IPS-NIHi7 (cell line): ENCODE results near the gene GIPC1.

ENCODE experiments used
- DNase-seq: peaks from one replicate; pipeline ENCODE4 v3.0.0; 2012; ENCODE audit warnings: mixed read lengths; ENCODE audit errors: extremely low spot score

GIPC1 gene

DNA sequence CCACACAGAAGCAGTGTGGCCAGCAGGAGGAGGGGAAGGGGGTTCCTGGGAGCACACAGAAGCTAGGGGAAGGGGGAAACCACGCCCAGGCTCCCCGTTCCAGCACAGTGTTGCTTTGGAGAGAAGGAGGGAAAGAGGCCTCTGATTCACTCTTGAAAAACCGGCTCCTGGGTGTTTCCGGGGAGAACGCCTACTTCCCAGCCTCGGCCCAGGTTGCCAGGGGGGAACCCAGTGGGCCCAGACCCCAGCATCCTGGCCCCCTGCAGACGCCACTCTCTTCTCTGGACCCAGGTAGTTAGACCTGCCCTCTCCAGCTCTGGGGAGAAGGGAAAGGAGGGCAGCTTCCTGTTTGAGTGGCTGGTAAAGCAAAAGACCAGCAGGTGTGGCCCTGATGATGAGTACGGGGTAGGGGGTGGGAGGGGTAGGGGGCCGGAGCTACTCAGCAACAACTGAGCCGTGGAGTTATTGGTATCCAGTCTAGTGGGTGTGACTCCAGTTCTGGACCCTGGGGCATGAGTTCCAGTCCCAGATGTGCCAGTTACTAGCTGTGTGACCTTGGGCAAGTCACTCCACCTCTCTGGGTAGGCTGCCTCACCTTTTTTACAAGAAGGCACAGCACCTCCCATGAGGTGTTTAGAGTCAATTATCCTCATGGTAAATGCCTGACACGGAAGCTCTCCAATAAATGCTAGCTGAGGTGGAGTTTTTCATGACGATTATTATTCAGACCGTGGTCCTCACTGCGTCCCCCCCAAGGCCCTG, 836 bp downstream of the GIPC1 start:
- no peak for DNase-seq

DNA sequence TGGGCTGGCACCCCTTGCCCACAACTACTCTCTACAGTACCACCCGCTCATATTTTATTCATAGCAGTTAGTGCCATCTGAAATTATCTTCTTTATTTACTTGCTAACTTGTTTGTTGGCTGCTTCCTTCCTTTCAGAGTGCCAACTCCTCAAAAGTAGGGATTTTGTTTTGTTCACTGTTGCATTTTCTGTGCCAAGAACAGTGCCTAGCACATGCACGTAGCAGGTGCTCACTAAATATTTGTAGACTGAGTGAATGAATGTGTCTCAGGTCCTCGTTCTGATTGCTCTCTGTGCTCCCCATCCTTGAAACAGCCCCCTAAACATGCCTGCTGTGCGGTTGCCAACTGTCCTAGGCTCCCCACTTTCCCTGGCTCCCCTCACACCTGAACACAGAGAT, 1.5 kb downstream of the GIPC1 start:
- DNase-seq = no peak

DNA sequence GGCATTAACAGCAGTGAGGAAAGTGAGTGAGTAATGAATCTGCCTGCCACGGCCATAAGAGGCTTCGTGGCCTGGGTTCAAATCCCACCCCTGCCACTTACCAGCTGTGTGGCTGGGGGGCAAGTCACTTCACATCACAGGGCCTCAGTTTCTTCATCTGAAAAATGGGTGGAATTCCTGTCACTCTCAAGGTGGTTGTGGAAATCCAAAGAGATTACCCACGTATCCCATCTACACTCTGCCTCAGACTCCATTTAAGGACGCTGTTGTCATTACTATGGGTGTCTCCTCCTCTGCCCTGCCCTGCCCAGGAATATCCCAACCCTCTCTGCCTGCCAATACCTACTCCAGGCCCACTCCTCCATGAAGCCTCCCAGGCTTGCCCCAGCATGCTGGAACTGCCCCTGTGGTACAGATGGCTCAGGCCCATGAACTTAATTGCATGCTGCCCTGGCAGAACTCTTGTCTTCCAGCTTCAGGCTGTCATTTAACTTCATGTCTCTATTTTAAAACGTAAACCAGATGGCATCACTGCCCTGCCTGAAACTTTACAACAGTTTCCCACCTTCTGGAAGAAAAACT, 3.1 kb downstream of the GIPC1 start:
- DNase-seq = no peak

DNA sequence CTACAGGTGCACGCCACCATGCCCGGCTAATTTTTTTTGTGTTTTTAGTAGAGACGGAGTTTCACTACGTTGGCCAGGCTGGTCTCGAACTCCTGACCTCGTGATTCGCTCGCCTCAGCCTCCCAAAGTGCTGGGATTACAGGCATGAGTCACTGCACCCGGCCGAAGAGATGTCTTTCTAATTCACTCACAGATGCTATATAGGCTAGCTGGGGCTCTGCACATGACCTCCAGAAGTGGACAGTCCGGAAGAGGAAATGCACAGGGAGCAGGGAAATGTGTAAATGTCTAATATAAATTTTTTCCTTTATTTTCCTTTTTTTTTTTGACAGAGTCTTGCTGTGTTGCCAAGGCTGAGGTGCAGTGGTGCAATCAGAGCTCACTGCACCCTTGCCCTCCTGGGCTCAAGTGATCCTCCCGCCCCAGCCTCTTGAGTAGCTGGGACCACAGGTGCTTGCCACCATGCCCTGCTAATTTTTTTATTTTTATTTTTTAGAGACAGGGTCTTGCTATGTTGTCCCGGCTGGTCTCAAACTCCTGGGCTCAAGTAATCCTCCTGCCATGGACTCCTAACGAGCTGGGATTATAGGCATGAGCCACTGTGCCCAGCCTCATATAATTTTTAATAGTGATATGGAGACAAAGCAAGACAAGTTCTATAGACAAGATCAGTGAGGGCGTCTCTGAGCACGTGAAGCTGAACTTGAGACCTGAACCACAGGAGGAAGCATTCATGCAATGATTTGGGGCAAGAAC, 8.4 kb downstream of the GIPC1 start:
- no peak for DNase-seq

DNA sequence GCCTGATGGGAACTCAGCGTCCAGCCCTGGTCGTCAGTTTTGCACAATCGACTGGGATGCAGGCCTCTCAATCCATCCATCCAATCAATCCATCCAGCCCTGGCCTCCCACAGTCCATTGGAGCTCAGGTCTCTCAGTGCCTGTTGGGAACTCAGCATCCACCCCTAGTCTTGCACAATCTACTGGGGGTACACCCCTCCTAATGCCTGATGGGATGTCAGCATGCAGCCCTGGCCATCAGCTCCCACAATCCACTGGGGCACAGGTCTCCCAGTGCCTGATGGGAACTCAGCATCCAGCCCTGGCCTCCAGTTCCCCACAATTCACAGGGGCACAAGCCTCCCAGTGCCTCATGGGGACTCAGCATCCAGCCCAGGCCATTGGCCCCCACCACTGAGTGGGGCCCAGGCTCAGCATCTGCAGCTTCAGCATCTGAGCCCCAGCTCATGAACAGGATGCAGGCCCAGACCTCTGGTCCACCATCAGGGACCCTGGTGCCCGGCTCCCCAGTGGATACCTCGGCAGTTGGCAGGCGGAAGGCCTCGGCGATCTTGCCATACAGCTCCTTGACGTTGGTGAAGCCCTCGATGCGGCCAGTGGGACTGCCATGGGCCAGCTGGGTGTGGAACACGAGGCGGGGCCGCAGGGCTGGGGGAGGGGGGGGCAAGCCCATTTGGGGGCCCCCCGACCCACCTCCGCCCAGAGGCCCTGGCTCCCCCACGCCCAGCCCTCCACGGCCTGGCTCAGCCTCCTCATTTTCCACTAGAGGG, 13.6 kb downstream of the GIPC1 start:
- no peak for DNase-seq

DNA sequence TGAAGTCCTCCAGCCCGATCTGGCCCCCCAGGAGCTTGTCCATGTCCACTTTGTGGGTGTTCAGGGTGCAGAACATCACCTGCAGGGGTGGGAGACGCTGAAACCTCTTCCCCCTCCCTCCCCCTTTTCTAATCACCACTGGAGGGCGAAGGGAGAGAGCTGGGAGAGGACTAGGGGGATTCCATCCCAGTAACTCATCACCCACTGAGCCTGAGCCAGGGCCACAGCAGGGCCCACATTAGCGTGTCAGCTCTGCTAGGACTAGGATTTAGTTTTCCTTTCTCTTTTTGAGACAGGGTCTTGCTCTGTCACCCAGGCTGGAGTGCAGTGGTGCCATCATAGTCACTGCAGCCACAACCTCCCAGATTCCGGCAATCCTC, 15.2 kb downstream of the GIPC1 start:
- DNase-seq = no peak

DNA sequence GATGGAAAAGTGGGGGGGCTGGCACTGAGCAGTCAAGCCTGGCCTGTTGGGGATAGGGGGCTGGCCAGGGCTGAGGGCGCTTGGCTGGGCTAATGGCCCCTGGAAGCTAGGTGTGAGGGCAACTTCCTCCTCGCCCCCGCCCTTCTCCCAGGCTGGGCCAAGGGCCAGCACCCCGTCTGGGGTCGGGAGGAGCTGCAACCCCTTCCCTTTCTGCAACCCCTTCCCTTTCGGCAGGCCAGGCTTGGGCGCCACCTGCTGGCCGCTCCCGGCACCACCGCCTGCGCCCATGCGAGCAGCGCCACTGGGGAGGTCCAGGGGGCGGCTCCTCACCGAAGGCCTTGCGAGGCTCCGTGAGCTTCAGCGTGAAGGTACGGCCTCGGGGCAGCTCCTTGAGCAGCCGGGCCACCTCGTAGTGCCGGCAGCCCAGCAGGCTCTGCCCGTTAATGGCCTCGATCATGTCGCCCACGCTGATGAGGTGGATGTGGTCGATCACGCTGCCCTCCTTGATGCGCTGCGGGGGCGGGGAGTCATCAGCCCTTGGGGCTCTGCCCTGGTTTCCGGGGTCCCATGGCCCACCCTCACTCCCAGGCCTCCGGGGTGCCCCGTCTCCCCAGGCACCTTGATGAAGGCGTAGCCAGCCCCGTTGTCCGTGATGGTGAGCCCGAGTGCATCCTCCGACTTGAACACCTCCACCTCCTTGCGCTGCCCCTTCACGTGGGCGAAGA, 15.8 kb downstream of the GIPC1 start:
- peak; percentile 94 for DNase-seq

DNA sequence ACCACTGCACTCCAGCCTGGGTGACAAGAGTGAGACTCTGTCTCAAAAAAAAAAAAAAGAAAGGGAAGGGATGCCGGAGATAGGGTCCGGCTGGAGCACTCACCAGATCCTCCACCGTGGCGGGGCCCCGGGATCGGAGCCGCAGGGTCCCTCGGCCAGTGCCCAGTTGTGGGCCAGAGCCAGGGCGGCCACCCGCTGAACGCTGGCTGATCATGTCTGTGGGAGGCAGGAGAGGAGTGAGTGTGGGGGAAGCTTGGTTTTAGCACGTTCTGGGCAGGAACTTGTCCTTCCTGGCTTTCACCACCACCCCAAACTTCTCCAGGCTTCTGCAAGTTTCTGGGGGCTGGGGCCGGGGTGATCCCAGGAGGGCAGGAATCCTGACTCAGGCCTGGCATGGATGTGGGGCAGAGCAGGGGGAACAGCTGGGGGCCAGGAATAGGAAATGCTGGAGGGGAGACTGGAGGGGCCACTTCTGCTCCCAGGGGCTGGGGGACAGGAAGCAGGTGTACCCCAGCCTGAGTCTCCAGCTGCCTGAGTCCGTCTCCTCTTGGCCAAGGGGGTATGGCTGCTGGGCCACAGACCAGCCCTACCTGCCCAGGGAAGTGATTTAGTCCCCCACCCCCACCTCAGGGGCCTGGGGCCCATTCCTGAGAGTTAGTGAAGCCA, 16.5 kb downstream of the GIPC1 start:
- DNase-seq = no peak

DNA sequence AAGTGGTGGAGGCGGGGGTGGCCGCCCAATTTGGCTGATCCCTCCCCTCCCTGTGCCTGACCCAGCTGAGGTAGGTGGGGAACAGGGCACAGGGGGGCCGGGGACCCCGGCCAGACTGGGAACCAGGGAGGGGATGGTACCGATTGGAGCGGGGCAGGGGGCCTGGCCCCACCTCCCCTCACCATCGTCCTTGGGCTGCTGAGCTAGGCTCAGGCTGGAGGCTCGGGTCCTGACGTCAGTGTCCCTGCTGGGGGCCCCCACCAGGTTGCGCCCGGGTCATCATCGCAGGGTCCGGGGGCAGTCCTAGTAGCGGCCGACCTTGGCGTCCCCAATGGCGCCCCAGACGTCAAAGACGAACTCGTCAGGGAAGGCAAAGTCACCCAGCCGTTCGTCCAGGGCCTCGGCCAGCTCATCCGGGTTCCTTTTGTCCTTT, 17.8 kb downstream of the GIPC1 start:
- DNase-seq = no peak

DNA sequence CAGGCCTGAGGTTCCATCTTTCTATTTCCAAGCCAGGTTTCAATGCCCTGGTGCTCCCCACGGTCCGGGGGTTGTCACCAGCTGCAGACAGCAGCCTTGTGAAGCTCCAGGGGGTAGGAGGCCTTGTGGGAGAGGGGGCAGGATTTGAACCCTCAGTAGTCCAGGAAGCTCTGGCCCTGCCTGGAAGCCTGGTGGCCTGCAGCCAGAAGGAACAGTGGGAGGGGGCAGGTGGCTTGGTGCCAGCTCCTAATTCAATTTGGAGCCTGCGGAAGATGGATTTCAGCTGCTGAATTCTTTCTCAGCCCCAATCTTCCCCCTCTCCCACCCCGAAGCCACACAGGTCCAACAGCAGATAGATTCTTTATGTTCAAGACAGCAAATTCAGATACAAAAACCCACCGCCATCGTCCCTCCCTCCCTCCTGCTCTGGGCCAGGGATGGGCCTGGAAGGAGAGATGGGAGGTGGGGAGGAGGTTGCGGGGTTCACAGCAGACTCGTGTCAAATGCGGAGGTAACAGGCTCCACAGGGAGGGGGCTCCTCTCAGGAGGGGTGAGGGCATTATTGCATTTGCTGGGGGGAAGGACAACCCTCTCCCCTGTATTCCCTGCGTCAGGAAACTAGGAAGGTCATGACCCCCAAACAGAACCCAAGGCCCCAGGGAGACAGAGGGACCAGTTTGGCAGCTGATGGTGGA, 18.4 kb downstream of the GIPC1 start:
- no peak for DNase-seq

DNA sequence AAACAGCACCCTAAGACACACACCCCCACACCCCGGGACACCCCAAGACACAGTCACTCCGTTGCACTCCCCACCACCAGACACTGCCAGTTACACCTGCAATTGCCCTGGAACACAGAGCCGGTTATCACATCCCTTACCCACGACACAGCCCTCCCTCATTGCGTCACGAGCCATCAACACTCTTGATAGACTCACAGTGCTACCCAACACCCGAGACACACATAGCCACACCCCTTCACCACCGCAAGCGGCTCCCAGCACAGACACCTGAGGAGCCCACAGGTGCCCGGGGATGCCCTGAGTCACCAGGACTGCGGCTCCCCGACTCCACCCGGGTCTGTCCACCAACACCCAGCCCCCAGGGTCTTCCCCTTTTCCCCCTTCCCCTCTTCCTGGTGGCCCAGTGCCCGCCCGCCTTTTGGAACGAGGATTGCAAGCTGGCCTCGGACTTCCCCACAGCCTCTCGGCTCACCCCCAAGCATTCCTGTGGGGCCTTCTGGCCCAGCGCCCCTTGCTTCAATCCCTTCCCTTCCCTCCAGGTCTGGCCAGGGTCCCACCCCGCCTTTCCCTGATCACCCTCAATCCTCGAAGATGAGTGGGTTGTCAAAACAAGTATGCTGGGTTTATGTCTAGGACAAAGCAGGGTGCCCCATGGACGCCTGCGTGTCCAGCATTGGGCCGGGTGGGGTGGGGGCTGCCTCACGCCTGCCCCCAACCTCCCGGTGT, 19.1 kb downstream of the GIPC1 start:
- DNase-seq = no peak

DNA sequence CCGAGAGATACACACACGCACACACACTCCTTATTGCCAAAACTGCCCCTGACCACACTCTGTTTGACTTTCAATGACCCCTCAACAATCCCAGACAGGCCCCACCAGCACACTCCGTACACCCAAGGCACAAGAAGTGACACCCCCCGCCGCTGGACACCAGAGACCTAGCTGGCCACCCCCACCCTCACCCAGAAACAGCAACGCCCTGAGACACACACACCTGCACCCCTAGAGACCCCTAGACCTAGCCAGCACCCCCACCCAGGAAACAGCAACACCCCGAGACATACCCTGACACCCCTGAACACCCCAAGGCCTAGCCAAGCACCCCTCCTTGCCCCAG, 19.6 kb downstream of the GIPC1 start:
- no peak for DNase-seq

DNA sequence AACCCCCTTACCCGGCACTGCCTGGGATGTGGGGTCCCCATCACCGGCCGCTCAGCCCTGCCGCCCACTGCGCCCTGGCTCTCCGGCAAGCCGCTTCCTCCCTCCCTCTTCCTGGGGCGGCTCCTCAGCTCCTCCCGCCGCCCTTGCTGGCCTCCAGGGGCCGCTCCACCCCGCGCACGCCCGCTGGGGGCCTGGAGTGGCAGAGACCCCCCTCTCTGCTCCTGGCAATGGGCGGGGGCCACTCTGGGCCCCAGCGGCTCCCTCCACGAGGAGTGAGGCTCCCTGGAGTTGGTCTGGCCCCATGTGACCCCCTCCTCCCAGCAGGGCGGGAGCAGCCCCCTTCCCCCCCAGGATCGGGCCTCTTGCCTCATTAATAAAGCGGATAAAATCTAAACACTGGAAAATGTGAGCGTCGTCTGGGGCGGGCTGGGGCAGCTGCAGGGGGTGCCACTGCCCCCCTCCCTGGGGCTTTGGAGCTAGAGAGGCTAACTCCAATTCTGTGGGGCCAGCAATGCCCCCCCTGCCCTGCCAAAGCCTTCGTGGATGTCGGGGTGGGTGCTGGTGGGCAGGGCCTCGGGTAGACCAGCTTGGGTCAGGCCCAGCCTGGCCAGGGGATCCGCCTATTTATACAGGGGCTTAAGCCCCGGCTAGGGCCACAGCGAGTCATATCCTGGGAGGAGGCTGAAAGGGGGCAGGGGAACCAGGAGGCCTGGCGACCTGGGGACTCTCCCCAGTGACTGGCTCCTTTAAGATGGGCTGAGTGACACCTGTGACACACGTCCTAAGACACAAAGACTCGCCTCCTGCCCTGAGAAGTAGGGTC, 20.5 kb downstream of the GIPC1 start, which contains the start of gene PTGER1:
Gene PTGER1, minus strand, starts transcription at position 104 of the 823 bp plus-strand sequence. CDS start 1,034 bp downstream, outside the sequence.
- DNase-seq = peak; percentile 75

DNA sequence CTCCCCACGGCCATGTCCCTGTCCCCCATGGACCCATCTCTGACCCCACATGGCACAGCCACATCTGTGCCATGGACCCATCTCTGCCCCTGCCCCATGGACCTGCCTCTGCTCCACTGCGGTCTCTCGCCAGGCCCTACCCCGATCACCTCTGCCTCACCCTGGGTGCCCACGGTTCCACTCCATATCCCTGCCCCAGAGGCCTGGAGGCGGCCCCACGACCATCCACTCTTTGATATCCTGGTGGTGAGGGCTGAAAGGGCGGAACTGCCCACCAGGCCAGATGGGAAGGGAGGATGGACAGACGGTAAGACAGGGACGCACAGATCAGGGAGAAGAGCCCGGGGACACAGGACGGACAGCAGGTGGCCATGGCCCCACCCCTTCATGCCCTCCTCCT, 21.1 kb downstream of the GIPC1 start:
- DNase-seq = no peak

DNA sequence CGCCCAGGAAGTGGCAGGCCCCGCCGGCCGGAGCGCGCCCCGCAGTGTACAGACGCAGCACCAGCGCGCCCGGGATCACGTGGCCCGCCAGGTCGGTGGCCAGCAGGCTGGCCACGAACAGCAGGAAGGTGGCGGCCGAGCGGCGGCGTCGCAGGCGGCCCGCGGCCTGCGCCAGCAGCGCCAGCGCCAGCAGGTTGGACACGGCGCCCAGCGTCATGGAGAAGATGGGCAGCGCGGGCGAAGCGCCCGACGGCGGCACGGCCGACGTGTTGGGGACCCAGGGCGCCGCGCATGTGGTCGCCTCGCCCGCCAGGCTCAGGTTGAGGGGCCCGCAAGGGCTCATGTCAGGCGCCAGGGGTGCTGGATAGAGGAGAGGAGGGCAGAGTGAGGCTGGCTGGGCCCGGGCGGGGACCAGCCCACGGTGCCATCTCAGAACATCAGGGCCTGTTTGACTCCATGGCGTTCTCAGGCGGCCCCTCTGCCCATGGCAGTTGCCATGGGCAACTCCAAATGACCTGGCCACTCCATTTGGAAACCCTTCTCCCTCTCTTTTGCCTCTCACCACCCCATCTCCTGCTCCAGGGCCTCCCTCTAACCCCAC, 21.8 kb downstream of the GIPC1 start:
- no peak for DNase-seq

DNA sequence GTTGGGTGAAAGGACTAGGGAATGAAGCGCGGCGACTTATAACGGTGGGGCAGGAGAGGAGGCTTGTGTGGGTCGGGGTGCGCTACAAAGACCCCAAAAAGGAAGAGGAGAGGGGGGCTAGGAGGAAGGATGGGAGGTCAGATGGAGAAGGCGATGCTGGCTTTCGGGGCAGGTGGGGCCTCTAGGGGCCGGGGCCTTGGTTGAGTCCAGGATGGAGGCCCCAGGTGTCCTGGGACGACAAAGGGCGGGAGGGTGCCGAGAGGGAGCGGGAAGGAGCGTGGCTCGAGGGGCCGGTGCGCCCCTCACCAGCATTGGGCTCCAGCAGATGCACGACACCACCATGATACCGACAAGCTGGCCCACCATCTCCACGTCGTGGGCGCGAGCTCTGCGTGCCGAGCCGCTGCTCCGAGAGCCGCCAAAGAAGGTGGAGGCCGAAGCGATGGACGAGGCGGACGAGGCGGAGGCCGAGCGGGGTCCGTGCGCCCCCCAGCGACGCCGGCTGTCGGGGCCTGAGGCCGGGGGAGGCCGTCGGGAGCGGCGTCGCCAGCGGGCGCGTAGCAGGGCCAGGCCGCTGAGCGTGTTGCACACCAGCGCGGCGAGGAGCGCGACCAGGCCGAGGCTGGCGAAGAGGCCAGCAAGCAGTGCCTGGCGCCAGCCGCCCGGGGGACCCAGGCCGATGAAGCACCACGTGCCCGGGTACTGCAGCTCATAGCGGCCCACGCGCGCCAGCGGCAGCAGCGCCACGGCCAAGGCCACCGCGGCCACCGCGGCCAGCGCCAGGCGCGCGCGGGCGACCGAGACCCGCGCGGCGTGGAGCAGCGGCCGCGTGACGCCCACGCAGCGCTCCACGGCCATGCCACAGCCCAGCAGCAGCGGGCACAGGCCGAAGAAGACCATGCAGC, 22.6 kb downstream of the GIPC1 start:
- no peak for DNase-seq

DNA sequence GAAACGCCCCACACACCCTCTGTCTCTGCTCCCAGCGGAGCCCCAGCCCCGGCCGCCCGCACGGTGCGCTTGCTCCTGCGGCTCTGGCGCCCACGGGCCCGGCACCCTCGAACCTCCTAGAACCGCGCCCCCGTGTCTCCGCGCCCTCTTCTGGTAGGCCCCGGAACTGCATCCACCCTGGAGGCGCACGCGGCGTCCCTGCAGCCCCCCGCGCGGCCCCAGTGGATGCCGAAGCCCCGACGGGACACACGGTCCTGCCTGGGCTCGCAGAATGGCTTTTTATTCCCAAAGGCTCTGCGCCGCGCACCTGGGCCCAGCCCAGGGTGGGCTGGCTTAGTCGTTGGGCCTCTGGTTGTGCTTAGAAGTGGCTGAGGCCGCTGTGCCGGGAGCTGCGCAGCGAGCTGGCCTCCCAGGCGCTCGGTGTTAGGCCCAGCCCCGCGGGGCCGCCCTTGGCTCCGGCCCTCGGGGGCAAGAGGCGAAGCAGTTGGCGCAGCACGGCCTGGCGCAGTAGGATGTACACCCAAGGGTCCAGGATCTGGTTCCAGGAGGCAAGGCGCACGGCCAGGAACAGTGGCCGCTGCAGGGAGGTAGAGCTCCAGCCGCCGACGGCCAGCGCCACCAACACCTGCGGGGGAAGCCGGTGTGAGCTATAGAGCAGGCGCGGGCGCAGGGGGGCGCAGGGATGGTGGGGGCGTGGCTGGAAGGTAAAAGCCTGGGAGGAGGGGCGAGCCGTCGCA, 23.6 kb downstream of the GIPC1 start:
- peak; percentile 91 for DNase-seq
